Measurements from ENCODE around the gene NTHL1. TPM values are rescaled to one million over a fixed set of nuclear protein-coding genes. Genes with fewer than 3 reads are reported as not detected.

Gene NTHL1
- total RNA-seq, 1 donor from 2014 or later: 50.7 TPM

- no peak overlapping the region for H3K4me3 Mint-ChIP-seq
- TF ChIP-seq, protein P1, sequence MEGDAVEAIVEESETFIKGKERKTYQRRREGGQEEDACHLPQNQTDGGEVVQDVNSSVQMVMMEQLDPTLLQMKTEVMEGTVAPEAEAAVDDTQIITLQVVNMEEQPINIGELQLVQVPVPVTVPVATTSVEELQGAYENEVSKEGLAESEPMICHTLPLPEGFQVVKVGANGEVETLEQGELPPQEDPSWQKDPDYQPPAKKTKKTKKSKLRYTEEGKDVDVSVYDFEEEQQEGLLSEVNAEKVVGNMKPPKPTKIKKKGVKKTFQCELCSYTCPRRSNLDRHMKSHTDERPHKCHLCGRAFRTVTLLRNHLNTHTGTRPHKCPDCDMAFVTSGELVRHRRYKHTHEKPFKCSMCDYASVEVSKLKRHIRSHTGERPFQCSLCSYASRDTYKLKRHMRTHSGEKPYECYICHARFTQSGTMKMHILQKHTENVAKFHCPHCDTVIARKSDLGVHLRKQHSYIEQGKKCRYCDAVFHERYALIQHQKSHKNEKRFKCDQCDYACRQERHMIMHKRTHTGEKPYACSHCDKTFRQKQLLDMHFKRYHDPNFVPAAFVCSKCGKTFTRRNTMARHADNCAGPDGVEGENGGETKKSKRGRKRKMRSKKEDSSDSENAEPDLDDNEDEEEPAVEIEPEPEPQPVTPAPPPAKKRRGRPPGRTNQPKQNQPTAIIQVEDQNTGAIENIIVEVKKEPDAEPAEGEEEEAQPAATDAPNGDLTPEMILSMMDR (conservative IDR thresholded peaks at IDR 0.05): no peak
- H3K4me1 Mint-ChIP-seq: peaks cover 8% of the 10 kb centered on the region
- no peaks in the 10 kb centered on the region for H3K36me3 Mint-ChIP-seq (ENCODE audit: low read depth)
- H3K27ac Mint-ChIP-seq (ENCODE audit: unreplicated experiment): no peak overlapping the region
- DNase-seq (ENCODE audit: low read depth, low spot score): no peak
- H3K9me3 Mint-ChIP-seq: no peaks in the 10 kb centered on the region
- no peaks in the 10 kb centered on the region for H3K27me3 Mint-ChIP-seq (ENCODE audit: low read depth)
These were observed 46.2 kb upstream of the NTHL1 start for GRCh38 chr16:2093793-2094192.

- Mint-ChIP-seq H3K4me3 (peak overlapping the region; percentile 23), H3K27ac (ENCODE audit: unreplicated experiment) (no peak overlapping the region), H3K36me3 (ENCODE audit: low read depth) (no peaks in the 10 kb centered on the region), H3K9me3 (no peaks in the 10 kb centered on the region), H3K4me1 (peaks cover 8% of the 10 kb centered on the region), H3K27me3 (ENCODE audit: low read depth) (no peaks in the 10 kb centered on the region)
- no peak for DNase-seq (ENCODE audit: low read depth, low spot score)
- TF ChIP-seq, protein P1 (conservative IDR thresholded peaks at IDR 0.05): no peak
These were observed 45.2 kb upstream of the NTHL1 start for GRCh38 chr16:2092866-2093265.

- TF ChIP-seq, protein P1 (conservative IDR thresholded peaks at IDR 0.05): no peak
- Mint-ChIP-seq H3K27me3 (ENCODE audit: low read depth) (no peaks in the 10 kb centered on the region), H3K36me3 (ENCODE audit: low read depth) (no peaks in the 10 kb centered on the region), H3K9me3 (no peaks in the 10 kb centered on the region), H3K4me1 (peaks cover 8% of the 10 kb centered on the region), H3K4me3 (peak overlapping the region; percentile 23), H3K27ac (ENCODE audit: unreplicated experiment) (no peak overlapping the region)
- no peak for DNase-seq (ENCODE audit: low read depth, low spot score)
These were observed 44.6 kb upstream of the NTHL1 start for GRCh38 chr16:2092256-2092620.

DNA sequence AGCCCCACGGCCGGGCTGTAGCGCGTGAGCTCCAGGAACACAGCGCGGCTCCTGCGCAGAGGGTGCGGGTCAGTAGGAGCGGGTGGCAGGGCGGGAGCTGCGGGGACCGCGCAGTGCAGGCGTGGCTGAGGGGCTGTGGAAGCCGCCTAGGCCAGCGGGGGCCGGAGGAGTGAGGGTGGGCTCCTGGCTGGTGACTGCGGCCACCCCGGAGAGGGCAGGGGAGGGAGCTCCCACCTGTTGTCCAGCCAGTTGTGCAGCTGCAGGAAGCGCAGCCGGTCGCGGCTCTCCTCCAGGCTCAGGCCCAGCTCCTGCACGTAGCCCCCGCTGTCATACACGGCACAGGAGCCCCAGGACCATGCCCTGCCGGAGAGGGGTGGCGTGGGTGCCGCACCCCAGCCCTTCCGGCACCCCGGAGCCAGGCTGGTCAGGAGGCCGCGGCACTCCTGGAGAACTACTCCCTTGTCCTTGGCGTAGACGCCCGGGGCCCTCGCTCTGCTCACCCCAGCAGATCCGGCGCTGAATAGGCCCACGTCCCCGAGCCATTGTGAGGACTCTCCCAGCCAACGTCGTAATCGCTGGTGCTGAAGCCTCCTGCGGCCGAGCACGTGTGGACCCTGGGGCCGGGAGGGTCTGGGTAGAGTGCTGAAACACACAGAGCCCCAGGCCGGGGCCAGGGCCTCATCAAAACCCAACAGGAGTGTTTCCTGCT, 44.1 kb upstream of the NTHL1 start:
- TF ChIP-seq, protein P1 (conservative IDR thresholded peaks at IDR 0.05): no peak
- Mint-ChIP-seq H3K27ac (ENCODE audit: unreplicated experiment) (no peak overlapping the region), H3K4me3 (no peak overlapping the region), H3K4me1 (peaks cover 8% of the 10 kb centered on the region), H3K36me3 (ENCODE audit: low read depth) (no peaks in the 10 kb centered on the region), H3K27me3 (ENCODE audit: low read depth) (no peaks in the 10 kb centered on the region), H3K9me3 (no peaks in the 10 kb centered on the region)
- no peak for DNase-seq (ENCODE audit: low read depth, low spot score)

DNA sequence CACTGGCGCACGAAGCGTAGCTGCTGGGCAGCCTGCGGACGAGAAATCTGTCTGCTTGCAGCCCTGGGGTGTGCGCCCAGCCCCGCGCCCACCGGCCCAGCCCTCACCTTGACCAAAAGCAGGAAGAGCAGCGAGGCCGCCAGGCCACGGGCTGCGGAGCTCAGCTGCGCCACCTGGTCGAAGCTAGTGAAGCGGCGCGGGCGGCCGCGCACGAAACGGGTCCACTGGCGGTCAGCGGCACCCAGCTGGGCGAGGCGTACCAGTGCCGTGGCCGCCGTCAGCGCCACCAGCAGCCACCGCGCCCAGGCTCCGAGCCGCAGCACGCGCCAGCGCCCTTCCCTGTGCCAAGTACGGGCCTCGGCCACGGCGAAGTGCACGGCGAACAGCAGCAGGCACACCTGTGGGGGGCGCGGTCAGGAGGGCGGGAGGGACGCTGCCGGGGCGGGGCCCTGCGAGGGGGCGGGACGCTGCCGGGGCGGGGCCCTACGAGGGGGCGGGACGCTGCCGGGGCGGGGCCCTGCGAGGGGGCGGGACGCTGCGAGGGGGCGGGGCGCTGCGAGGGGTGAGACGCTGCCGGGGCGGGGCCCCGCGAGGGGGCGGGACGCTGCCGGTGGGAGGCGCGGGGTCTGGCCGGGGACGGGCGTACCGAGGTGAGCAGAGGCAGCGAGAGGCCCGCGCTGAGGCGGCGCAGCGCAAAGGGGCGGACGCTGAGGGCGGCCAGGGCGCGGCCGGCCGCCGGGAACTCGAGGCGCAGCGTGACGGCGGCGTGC, 43.3 kb upstream of the NTHL1 start:
- peak; percentile 72 for DNase-seq (ENCODE audit: low read depth, low spot score)
- Mint-ChIP-seq H3K27ac (ENCODE audit: unreplicated experiment) (no peak overlapping the region), H3K4me3 (no peak overlapping the region), H3K36me3 (ENCODE audit: low read depth) (no peaks in the 10 kb centered on the region), H3K4me1 (peaks cover 8% of the 10 kb centered on the region), H3K9me3 (no peaks in the 10 kb centered on the region), H3K27me3 (ENCODE audit: low read depth) (no peaks in the 10 kb centered on the region)
- TF ChIP-seq, protein P1 (conservative IDR thresholded peaks at IDR 0.05): peak; percentile 52

Data from neural crest cell (in vitro differentiated cells).